BE2C (cell line): ENCODE measurements around the gene EDC3.

Experiments
- DNase-seq: peaks from one replicate; pipeline ENCODE4 v3.0.0-alpha.2; 2020
- H3K27me3 ChIP-seq: fragments of 250-450 bp; sonication (Bioruptor Pico); 2 replicates; pipeline ENCODE4 v1.5.1; 2020; ENCODE audit warnings: mild to moderate bottlenecking
- H3K36me3 ChIP-seq: fragments of 250-450 bp; sonication (Bioruptor Pico); 2 replicates; pipeline ENCODE4 v1.5.1; 2020; ENCODE audit warnings: mild to moderate bottlenecking
- H3K4me1 ChIP-seq: fragments of 250-450 bp; sonication (Bioruptor Pico); 2 replicates; pipeline ENCODE4 v1.5.1; 2020
- H3K4me3 ChIP-seq: 2 replicates; pipeline ENCODE4 v1.5.1; 2011; ENCODE audit warnings: low read depth, low read length
- H3K9me3 ChIP-seq: fragments of 250-450 bp; sonication (Bioruptor Pico); 2 replicates; pipeline ENCODE4 v1.5.1; 2020
- TF ChIP-seq, protein P1 (sequence below): IDR thresholded peaks from 2 replicates; pipeline ENCODE4 v1.5.1; 2012; ENCODE audit warnings: mild to moderate bottlenecking, low read depth, low read length

Gene EDC3

DNA sequence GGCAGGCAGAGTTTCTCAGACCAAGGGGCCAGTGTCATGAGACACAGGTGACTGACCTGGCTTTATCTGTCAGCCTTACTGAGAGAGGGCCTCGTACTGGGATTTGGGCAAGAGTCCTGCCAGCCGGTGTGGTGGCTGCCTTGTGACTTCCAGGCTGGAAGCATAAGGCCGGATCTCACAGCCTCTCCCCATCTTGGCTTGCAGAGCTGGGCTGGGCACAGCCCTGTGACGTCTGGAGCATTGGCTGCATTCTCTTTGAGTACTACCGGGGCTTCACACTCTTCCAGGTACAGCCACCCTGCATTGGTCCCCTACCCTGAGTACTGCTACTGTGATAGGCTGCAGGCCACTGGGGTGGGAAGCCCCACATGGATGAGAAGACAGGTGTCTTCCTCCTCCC is 68.1 kb downstream of the EDC3 start:
- TF ChIP-seq, protein P1, sequence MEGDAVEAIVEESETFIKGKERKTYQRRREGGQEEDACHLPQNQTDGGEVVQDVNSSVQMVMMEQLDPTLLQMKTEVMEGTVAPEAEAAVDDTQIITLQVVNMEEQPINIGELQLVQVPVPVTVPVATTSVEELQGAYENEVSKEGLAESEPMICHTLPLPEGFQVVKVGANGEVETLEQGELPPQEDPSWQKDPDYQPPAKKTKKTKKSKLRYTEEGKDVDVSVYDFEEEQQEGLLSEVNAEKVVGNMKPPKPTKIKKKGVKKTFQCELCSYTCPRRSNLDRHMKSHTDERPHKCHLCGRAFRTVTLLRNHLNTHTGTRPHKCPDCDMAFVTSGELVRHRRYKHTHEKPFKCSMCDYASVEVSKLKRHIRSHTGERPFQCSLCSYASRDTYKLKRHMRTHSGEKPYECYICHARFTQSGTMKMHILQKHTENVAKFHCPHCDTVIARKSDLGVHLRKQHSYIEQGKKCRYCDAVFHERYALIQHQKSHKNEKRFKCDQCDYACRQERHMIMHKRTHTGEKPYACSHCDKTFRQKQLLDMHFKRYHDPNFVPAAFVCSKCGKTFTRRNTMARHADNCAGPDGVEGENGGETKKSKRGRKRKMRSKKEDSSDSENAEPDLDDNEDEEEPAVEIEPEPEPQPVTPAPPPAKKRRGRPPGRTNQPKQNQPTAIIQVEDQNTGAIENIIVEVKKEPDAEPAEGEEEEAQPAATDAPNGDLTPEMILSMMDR: no peak
- Histone ChIP-seq H3K36me3 (peaks cover 80% of the 10 kb centered on the region), H3K9me3 (no peaks in the 10 kb centered on the region), H3K27me3 (no peaks in the 10 kb centered on the region), H3K4me1 (no peaks in the 10 kb centered on the region), H3K4me3 (no peak overlapping the region)
- no peak for DNase-seq

DNA sequence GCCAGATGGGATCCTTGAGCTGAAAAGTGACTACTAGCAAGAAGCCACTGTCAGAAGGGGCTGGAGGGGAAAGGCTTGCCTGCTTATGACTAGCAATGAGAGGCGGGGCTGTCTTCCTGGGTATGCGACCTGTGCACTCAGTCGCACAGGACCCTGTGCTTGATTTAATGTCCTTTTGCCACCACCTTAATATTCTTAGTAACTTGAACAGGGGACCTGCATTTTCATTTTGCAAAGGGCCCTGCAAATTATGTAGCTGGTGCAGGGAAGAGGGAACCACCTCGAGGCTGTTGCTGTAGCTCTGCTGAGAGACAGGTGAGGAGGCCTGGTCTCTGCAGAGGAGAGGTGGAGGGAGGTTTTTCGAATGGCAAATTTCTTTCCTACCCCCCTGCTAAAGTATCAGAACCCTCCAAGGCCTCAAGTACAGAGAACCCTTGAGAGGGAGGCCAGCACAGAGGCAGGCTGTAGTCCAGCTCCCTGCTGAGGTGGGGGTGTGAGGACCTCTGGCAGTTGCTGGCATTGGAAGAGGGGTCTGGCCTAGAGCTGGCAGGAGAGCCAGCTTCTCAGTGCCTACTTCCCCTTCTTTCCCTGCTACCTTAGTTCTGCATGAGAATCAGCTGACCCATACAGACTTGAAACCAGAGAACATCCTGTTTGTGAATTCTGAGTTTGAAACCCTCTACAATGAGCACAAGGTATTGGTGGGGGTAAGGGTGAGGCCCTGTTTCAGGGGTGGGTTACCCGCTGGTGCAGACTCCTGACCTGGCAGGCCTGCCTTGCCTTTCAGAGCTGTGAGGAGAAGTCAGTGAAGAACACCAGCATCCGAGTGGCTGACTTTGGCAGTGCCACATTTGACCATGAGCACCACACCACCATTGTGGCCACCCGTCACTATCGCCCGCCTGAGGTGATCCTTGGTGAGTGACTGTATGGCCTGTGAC is 68.8 kb downstream of the EDC3 start:
- Histone ChIP-seq H3K9me3 (no peaks in the 10 kb centered on the region), H3K27me3 (no peaks in the 10 kb centered on the region), H3K36me3 (peaks cover 81% of the 10 kb centered on the region), H3K4me1 (no peaks in the 10 kb centered on the region), H3K4me3 (no peak overlapping the region)
- TF ChIP-seq, protein P1: no peak
- no peak for DNase-seq

DNA sequence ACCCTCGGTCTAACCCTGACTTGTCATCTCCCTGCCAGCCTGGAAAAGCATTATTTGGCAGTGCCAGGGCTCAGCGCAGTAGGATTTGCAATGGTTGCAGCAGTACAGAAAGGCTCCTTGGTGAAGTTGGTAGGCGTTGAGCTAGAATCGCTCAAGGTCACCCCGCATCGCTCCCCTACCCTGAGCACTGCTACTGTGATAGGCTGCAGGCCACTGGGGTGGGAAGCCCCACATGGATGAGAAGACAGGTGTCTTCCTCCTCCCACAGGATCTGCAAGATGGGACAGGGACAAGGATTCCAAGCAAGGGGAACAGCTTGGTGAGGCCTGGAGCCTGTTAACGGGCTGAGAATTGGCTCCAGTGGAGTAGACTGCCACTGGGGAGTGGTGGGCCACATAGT is 69.5 kb downstream of the EDC3 start:
- no peak for DNase-seq
- Histone ChIP-seq H3K4me1 (no peaks in the 10 kb centered on the region), H3K36me3 (peaks cover 86% of the 10 kb centered on the region), H3K27me3 (no peaks in the 10 kb centered on the region), H3K4me3 (no peak overlapping the region), H3K9me3 (no peaks in the 10 kb centered on the region)
- TF ChIP-seq, protein P1: no peak

DNA sequence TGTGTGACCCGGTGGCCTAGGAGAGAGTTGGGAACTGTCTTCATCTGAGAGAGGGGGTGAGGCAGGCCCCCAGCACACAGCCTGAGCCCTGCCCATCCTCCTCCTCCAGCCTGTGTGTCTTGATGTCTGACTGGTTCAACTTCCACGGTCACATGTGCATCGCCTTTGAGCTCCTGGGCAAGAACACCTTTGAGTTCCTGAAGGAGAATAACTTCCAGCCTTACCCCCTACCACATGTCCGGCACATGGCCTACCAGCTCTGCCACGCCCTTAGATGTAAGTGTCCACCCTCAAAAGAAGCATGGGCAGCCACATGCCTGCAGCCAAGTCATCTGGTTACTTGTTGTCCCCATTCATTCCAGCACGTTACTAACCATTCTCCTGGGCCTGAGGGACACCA is 70.1 kb downstream of the EDC3 start:
- H3K27me3 ChIP-seq: no peaks in the 10 kb centered on the region
- peaks cover 93% of the 10 kb centered on the region for H3K36me3 ChIP-seq
- no peak for DNase-seq
- TF ChIP-seq, protein P1: no peak
- no peak overlapping the region for H3K4me3 ChIP-seq
- no peaks in the 10 kb centered on the region for H3K9me3 ChIP-seq
- H3K4me1 ChIP-seq: no peaks in the 10 kb centered on the region

DNA sequence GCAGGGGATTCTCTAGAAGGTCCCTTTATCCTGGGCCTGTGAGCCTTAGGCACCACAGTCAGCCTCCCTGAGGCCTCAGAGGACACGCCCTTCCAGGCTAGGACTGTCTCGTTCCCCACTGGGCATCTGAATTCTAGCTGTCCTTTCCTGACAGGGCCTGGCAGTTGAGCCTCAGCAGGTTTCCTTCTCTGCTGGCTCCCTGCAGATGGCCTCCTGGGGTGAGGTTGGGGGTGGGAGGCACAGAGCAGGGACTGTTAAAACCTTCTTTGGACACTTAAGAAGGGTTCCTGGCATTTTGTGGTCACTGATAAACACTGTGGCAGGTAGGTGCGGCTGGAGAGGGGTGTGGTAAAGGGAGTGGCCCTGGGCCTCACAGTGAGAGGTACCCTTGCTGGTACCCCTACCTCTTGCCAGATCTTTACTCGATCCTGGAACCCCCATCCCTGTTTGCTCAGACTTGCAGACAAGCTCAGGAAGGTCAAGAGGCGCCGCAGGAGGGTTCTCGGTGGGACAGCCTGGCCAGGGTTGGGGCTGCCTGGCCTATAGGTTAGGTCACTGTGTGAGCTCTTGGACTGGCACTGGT is 71.7 kb downstream of the EDC3 start:
- peaks cover 99% of the 10 kb centered on the region for H3K36me3 ChIP-seq
- no peak overlapping the region for H3K4me3 ChIP-seq
- H3K9me3 ChIP-seq: no peaks in the 10 kb centered on the region
- DNase-seq: no peak
- H3K27me3 ChIP-seq: no peaks in the 10 kb centered on the region
- no peaks in the 10 kb centered on the region for H3K4me1 ChIP-seq
- TF ChIP-seq, protein P1: no peak

DNA sequence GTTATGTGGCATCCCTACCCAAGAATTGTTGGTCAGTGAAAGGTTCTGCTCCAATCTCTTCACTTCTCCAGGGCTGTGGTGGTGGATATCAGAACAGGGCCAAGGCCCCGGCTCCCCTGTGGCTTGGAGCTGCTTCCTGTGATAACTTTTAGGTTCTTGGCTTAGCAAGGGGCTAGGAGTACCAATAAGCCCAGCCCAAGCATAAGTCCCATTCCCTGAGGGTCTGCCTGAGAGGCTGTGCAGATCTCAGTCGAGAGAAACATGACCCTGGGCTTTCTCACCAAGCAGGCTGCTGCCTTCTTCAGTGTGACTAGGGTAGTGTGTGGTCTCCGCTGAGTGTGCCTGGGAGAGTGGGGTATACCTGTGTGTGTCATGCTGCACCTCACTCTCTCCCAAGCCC is 73.1 kb downstream of the EDC3 start:
- no peak for DNase-seq
- H3K27me3 ChIP-seq: no peaks in the 10 kb centered on the region
- no peak overlapping the region for H3K4me3 ChIP-seq
- no peaks in the 10 kb centered on the region for H3K9me3 ChIP-seq
- H3K4me1 ChIP-seq: no peaks in the 10 kb centered on the region
- TF ChIP-seq, protein P1: no peak
- peaks cover 89% of the 10 kb centered on the region for H3K36me3 ChIP-seq
